Activated naive CD4-positive, alpha-beta T cell treated with anti-CD3 and anti-CD28 coated beads, Interleukin-2, amount 50 U/mL, for 16 hours (primary cell): ENCODE measurements around the gene OSMR.

ENCODE experiments used
- DNase-seq: peaks from one replicate; pipeline ENCODE4 v3.0.0-alpha.2; 2020

OSMR gene

GRCh38 chr5:38845526-38846378 is at the start of gene OSMR:
Gene OSMR, plus strand, starts transcription at chr5:38846012. Its CDS starts 23,033 bp downstream, at chr5:38869045.
- no peak for DNase-seq

DNA sequence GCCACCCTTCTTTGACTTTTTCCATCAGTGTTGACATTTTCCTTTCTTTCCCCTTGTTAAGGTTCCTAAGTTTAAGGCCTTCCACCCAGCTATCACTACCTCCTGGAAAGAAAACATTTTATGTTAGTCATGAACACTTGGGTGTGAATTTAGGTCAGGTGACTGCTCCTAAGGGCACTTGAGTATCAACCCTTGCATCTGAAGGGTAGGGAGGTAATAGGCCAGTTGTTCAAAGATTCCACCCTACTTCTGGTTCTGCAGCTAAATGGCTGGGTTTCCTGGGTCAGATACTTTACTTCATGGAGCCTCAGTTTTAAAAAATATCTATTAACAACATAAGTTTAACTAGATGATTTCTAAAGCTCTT is 49.1 kb upstream of the OSMR start:
- no peak for DNase-seq

DNA sequence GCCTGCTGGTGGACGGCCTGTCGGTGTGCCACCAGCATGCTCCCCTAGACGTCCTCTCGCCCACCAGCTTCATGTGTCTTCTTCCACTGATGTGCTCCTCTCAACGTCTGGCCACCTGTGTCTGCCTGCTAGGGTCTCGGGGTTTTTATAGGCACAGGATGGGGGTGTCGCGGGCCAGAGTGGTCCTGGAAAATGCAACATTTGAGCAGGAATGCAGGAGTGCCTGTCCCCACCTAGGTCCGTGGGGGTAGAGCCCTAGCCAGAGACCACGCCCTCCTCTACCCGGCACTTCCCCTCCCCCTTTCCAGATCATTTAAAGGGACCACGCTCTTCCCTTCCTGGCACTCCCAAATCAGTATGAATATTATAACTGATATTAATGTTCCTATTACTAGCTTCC is 48.0 kb upstream of the OSMR start:
- DNase-seq = no peak

DNA sequence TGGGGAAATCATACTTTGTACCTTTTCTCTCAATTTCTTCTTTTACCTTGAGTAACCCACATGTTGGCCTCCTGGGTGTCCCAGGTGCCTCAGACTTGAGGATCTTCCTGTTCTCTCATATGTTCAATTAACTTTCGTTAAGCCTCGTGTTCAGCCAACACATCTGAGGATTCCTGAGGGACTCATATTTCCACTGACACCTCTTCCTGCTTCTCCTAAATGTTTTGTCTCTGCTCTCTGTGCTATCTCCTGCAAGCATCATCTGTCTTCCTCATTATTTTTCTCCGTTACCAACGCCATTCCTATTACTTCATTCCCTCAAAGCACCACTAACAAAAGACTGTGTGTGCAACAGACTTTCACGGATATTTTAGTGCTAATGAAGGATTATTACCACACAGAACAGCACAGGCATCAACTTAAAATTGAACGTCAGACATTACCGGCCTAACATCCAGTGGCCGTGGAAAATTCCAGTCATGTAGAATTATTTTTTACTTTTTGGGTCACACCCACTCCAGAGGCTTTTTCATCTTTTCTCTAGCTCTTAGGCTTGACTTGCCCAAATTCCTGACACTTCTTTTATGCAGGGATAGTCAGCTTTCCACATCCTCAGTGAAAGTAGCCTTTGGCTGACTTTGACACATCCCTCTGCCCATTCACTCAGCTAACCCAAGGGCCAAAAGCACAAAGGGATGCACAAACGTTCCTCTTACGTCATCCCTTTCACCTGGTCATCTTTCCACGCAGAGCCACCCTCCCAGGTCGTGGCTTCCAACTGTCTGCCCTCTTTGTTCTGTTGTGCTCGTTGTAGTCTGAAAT is 46.0 kb upstream of the OSMR start:
- no peak for DNase-seq

GRCh38 chr5:38800515-38800914 is 45.3 kb upstream of the OSMR start:
- no peak for DNase-seq

DNA sequence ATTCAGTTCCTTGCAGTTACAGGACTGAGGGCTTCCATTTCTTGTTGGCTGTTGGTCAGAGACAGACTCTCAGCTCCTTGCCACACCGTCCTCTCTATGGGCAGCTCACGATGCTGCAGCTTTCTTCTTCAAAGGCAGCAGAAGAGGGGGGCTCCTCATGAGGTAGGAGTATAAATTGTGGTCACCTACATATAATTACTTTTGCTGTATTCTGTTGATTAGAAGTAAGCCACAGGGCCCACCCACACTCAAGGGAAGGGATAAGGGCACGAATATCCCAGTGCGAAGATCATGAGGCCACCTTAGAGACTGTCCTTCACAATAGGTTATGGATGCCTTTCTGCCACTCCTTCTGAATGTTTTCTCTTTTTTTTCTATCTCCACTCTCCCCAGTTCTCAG is 43.7 kb upstream of the OSMR start:
- DNase-seq = no peak

- DNase-seq = no peak
These were observed 42.6 kb upstream of the OSMR start for GRCh38 chr5:38803246-38803645.

DNA sequence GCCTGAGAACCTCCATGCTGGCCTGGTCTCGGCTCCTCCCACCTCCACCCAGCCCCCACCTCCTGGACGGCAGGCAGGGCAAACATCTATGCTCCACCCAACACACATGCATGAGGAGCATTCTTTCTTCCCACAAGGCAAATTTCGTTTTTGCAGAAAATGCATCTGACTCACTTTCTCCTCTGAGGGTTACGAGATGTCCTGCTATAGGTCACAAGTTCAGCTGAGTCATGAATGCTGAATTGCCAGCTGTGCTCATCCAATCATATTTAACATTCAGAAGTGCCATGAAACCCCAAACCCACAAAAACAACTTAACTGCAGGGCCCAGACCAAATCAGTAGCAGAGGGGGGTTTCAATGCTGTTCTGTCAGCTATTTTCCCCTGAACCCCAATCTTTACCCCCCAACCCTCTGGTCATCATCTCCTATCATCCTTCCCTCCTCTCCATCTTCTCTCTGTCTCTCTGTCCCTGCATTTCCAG is 39.0 kb upstream of the OSMR start:
- DNase-seq = no peak

GRCh38 chr5:38807570-38808483 is 38.0 kb upstream of the OSMR start:
- no peak for DNase-seq

- DNase-seq = no peak
These were observed 37.0 kb upstream of the OSMR start for GRCh38 chr5:38808666-38809343.

DNA sequence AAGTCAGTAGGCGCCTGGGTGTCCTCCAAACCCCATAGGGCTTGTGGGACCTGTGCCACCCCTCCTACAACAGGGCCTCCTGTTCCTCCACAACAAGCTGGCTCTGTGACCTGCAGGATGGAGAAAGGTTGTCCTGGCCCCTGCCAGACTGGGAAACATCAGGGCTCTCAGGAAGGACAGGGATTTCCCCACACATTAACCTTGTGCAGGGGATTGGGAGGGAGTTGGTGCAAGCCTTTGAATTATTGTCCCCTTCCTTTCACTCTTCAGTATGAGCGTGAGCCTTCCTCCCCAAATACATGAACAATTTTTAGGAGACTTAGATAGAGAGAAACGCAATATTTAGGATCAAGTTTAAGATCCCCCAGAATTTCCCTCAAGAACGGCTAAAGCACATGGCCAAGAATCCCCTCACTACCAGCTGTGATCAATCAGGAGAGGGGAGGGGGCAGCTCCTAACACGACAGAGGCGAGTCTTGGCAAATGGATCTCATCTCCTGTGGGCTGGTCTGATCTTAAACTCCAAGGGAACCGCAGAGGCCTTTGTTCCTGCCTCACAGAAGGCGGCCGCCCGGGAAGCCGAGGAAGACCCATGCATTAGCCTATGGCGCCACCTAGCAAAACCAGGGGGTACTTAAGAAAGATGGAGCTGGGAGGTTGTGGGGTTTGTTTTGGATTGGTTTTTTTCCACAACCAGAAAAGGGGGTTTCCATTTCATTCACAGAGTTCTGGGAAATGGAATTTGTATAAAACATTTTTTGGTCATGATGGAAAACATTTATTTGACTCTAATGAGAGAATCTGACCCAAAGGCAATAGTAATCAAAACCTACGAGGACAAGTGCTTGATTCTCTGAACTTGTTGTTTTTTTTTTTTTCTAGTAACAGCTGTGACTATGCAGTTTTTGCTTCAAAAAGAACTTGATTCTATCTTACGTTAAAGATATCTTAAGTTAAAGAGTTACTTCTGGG is 36.1 kb upstream of the OSMR start:
- DNase-seq = peak; percentile 29

GRCh38 chr5:38814879-38815278 is 30.9 kb upstream of the OSMR start:
- DNase-seq = no peak

- no peak for DNase-seq
These were observed 29.5 kb upstream of the OSMR start for GRCh38 chr5:38816083-38817030.

GRCh38 chr5:38821679-38822078 is 24.1 kb upstream of the OSMR start:
- DNase-seq = no peak

GRCh38 chr5:38823503-38823902 is 22.3 kb upstream of the OSMR start:
- DNase-seq = no peak

DNA sequence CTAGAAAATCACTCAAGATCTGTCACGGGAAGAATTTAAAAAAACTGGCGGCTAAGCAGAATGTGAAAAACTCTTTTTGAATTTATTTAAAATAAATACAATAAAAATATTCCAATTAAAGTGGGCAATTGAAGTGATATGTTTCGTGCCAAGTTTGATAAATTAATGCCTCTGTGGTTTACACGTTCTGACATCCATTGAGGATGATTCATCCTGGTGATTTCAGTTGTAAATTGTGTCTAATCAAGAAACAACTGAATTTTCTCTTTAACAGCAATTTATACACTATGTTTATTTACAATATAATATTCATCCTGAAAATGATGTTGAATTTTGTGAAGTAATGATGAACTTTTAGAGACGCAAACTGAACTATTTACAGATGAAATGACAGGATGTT is 21.0 kb upstream of the OSMR start:
- no peak for DNase-seq

DNA sequence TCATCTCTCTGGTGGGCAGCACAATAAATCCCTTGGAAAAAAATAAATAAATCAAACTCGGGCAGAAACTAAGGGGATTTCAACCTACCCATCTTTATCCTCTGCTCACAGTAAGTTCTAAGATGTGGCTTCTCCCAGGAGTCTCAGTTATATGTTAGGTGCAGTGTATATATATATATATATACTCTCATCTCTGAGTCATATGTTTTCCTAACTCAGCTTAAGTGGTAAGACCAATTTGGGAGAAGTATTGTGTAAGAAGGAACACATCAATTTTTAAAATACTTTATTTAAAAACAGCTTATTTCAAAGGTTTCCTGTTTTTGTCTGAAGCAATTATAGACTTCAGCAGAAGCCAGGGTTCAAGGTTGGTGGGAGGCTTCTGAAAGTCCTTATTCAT is 20.3 kb upstream of the OSMR start:
- no peak for DNase-seq

DNA sequence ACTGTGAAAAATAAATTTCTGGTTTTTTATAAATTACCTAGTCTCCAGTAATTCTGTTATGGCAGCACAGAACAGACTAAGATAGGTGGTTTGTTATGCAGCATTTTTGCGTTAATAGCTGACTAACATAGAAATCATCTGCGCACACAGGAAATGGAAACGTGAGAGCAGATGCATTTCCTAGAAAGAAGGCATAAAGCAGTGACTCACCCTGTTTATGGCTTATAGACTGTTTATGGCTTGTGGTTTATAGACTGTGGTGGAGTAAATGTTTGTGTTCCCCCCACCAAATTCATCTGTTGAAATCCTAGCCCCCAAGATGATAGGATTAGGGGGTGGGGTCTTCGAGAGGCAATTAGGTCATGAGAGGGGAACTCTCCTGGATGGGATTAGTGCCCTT is 18.3 kb upstream of the OSMR start:
- no peak for DNase-seq

DNA sequence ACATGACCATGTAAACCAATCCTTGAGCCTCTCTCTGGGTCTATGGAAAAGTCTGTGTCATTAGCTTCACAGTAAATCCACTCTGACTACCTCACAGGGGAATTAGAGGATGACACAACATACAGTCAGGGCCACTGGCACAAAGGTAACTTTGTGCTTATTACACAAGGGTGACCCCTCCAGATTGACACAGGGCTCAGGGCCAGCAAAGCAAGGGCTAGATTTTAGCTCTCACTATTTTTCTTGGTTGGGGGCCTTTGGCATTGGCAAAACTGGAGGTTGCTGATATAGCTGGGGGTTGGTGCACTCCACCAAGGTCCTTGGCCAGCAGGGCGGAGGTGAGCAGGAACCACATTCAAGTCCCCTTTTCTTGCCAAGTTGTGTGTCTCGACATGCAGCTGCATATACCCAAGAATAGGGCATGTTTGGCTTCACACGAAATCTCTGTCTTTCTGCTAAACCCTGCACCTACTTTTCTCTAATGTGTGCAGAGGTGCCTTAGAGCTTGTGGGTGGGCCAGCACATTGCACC is 15.2 kb upstream of the OSMR start:
- no peak for DNase-seq

GRCh38 chr5:38831117-38831516 is 14.7 kb upstream of the OSMR start:
- DNase-seq = no peak
